Activated CD4-positive, alpha-beta T cell treated with anti-CD3 and anti-CD28 coated beads, Interleukin-2, amount 50 U/mL, for 48 hours (primary cell): ENCODE measurements around the gene PNMA8B.
"Not testable (repeated sequence)": the region's sequence is repeated elsewhere in the genome, so short reads cannot be mapped to it uniquely, and the experiment has no call there.

ENCODE experiments used
- DNase-seq, 2 experiments: peaks; one replicate each; pipeline ENCODE4 v3.0.0-alpha.2; 2020

The PNMA8B gene

GRCh38 chr19:46513461-46514236 is 18.0 kb upstream of the PNMA8B start:
- DNase-seq = peak; percentile 85 to 89

- DNase-seq = no peak
Observed at GRCh38 chr19:46511237-46511636, 15.6 kb upstream of the PNMA8B start.

- no peak for DNase-seq
Observed at GRCh38 chr19:46508206-46508605, 12.5 kb upstream of the PNMA8B start.

GRCh38 chr19:46503848-46504453 is 8.3 kb upstream of the PNMA8B start:
- DNase-seq = no peak

GRCh38 chr19:46502891-46503290 is 7.2 kb upstream of the PNMA8B start:
- DNase-seq = no peak

- DNase-seq = no peak
Observed at GRCh38 chr19:46499692-46500091, 4.0 kb upstream of the PNMA8B start.

- no peak for DNase-seq
Observed at GRCh38 chr19:46497773-46498172, 2.1 kb upstream of the PNMA8B start.

- DNase-seq = not testable (repeated sequence)
Observed at GRCh38 chr19:46496886-46497285, 1.2 kb upstream of the PNMA8B start.

GRCh38 chr19:46496304-46496703 is 637 bp upstream of the PNMA8B start:
- no peak for DNase-seq

- DNase-seq = no peak
Observed at GRCh38 chr19:46494941-46495785, 504 bp downstream of the PNMA8B start.

GRCh38 chr19:46494146-46494940 is 1.3 kb downstream of the PNMA8B start:
- DNase-seq = no peak

- DNase-seq = peak; percentile 37 to 40
Observed at GRCh38 chr19:46493236-46494145, 2.2 kb downstream of the PNMA8B start.

GRCh38 chr19:46492841-46493235 is 2.8 kb downstream of the PNMA8B start:
- DNase-seq = no peak

GRCh38 chr19:46491975-46492682 is 3.5 kb downstream of the PNMA8B start:
- no peak for DNase-seq

GRCh38 chr19:46490774-46491173 is 4.9 kb downstream of the PNMA8B start:
- no peak for DNase-seq

GRCh38 chr19:46489445-46490272 is 6.0 kb downstream of the PNMA8B start:
- no peak for DNase-seq

- DNase-seq = no peak
Observed at GRCh38 chr19:46488551-46488950, 7.1 kb downstream of the PNMA8B start.

- DNase-seq = peak; percentile 83 to 87
Observed at GRCh38 chr19:46487802-46488445, 7.7 kb downstream of the PNMA8B start.

GRCh38 chr19:46487178-46487801 is 8.4 kb downstream of the PNMA8B start:
- DNase-seq = no peak
